ENCODE data around the gene RNLS. TPM values are rescaled to one million over a fixed set of nuclear protein-coding genes. Genes with fewer than 3 reads are reported as not detected.
"Not testable (repeated sequence)": the region's sequence is repeated elsewhere in the genome, so short reads cannot be mapped to it uniquely, and the experiment has no call there.

Gene RNLS
- total RNA-seq, 2 donors from 2014 or later: 21.7 to 31.8 TPM

DNA sequence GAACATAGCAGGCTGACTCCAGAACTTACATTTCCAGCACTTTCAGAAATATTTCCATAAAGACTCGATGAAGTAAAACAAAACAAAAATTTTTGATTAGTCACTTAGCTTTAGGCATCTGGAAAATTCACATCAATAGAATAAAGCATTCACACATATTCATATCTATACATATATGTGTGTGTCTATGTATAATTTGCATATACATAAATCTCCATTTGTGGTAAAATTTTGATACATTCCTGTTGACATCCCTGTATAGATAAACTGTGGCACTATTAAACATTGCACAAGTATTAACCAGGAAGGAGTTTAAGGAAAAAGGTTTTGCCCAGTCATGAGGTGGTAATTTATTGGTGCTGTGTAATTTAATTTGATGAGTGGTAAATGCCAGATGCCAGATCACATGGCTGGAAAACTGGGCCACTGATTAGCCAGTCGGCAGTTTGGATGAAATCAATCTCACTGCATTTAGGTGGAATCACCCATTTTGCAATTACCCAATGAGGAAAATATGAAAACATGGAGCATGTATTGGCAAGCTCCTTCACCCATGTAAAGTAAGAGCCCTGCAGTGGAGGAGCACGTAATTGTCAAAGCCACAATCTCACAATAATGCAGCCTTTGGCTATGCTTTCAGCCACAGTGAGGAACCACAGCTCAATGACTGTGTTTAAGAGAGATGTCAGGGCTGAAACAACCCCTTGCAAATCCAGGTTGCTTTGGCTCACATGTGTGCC is 294.6 kb downstream of the RNLS start:
- no peak overlapping the region for H3K4me3 ChIP-seq
- H3K27me3 ChIP-seq (replicated peaks; ENCODE audit: insufficient read depth): no peaks in the 10 kb centered on the region
- H3K9me3 ChIP-seq: no peaks in the 10 kb centered on the region
- H3K4me1 ChIP-seq (replicated peaks): no peaks in the 10 kb centered on the region
- H3K36me3 ChIP-seq: no peaks in the 10 kb centered on the region
- H3K27ac ChIP-seq: no peak overlapping the region
- no peak for DNase-seq (ENCODE audit: low spot score)
- TF ChIP-seq POLR2AphosphoS5 (IDR thresholded peaks at IDR 0.05) (no peak), POLR2A (IDR thresholded peaks at IDR 0.05) (no peak)
- TF ChIP-seq, protein P1, sequence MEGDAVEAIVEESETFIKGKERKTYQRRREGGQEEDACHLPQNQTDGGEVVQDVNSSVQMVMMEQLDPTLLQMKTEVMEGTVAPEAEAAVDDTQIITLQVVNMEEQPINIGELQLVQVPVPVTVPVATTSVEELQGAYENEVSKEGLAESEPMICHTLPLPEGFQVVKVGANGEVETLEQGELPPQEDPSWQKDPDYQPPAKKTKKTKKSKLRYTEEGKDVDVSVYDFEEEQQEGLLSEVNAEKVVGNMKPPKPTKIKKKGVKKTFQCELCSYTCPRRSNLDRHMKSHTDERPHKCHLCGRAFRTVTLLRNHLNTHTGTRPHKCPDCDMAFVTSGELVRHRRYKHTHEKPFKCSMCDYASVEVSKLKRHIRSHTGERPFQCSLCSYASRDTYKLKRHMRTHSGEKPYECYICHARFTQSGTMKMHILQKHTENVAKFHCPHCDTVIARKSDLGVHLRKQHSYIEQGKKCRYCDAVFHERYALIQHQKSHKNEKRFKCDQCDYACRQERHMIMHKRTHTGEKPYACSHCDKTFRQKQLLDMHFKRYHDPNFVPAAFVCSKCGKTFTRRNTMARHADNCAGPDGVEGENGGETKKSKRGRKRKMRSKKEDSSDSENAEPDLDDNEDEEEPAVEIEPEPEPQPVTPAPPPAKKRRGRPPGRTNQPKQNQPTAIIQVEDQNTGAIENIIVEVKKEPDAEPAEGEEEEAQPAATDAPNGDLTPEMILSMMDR (IDR thresholded peaks at IDR 0.05): no peak
- WGBS: 92% methylated on average over 3 of the region's 3 CpGs
- intact Hi-C loops (cut with DNase I): no loop called here

DNA sequence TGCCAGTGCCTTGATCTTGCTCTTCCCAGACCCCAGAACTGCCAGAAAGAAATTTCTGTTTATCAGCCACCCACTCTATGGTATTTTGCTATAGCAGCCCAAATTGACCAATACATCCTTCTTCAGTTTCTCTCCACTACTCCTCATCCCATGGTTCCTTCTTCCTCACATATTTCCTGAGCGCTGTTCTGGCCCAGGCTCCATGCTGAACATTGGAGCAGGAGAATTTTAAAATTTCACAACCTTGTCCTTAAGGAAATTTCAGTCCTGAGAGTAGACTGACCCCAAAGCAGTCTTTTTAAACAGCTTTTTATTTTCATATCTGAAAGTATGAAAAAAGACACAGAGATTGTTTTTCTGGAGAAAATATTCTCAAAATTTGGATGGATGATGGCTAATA is 297.1 kb downstream of the RNLS start:
- TF ChIP-seq, protein P1 (IDR thresholded peaks at IDR 0.05): no peak
- TF ChIP-seq POLR2A (IDR thresholded peaks at IDR 0.05): no peak
- no peak for TF ChIP-seq POLR2AphosphoS5 (IDR thresholded peaks at IDR 0.05)
- no peak overlapping the region for H3K4me3 ChIP-seq
- no peaks in the 10 kb centered on the region for H3K27me3 ChIP-seq (replicated peaks; ENCODE audit: insufficient read depth)
- H3K27ac ChIP-seq: no peak overlapping the region
- intact Hi-C loops (cut with DNase I): no loop called here
- no peak for DNase-seq (ENCODE audit: low spot score)
- WGBS: 89% methylated on average over 1 of the region's 1 CpG
- no peaks in the 10 kb centered on the region for H3K36me3 ChIP-seq
- H3K9me3 ChIP-seq: no peaks in the 10 kb centered on the region
- no peaks in the 10 kb centered on the region for H3K4me1 ChIP-seq (replicated peaks)

DNA sequence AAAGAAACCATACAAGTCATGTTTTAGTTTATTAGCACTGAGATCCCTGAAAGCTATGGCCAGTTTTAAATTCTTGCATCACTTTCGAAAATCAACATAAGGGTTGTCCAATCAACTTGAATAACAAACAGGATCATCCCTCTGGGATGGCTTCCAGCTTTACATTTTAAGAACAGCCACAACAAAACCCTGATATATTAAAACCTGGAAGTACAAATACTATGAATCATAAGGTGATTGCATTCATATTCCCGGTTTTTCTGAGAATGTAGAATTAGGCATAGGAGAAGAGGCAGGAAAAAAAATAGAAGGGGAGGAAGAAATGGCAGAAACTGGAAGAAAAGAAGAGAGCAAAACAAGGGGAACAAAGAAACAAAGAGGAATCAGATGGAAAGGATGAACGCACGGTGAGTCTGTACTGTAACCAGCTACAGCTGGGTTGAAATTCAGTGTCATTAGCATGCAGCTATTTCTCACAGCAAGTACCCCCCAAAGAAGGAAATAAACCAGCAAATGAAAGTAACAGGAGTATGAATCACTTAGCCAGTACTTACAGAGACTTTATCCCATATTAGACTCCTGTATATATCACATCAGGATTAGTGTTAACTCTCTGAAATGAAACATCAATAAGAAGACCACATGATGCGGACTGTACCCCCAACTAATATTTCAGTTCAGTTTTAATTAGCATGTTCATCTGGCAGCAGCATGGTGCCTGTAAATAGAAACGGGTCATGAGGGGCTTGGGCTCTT is 301.3 kb downstream of the RNLS start:
- H3K27me3 ChIP-seq (replicated peaks; ENCODE audit: insufficient read depth): no peaks in the 10 kb centered on the region
- no peaks in the 10 kb centered on the region for H3K9me3 ChIP-seq
- 62% methylated on average over 6 of the region's 6 CpGs for WGBS
- DNase-seq (ENCODE audit: low spot score): no peak
- H3K4me1 ChIP-seq (replicated peaks): no peaks in the 10 kb centered on the region
- no peak overlapping the region for H3K4me3 ChIP-seq
- H3K36me3 ChIP-seq: no peaks in the 10 kb centered on the region
- intact Hi-C loops (cut with DNase I): no loop called here
- no peak for TF ChIP-seq POLR2A (IDR thresholded peaks at IDR 0.05)
- no peak overlapping the region for H3K27ac ChIP-seq

DNA sequence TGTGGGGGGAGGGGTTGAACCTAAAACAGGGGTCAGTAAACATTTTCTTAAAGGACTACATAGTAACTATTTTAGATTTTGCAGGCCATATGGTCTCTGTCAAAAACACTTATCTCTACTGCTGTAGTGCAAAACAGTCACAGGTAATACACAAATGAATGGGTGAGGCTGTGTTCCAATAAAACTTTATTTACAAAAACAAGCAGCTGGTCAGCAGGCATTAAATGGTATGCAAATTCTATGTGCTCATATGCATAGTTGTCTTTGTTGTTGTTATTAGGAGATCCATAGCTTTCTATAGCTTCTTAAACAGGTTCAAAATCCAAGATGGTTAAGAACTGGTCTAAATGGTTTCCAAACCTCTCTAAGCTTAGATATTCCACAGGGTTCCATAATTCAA is 302.6 kb downstream of the RNLS start:
- Histone ChIP-seq H3K4me1 (replicated peaks) (no peaks in the 10 kb centered on the region), H3K4me3 (no peak overlapping the region), H3K36me3 (no peaks in the 10 kb centered on the region), H3K27me3 (replicated peaks; ENCODE audit: insufficient read depth) (no peaks in the 10 kb centered on the region), H3K9me3 (no peaks in the 10 kb centered on the region), H3K27ac (no peak overlapping the region)
- no peak for DNase-seq (ENCODE audit: low spot score)
- TF ChIP-seq POLR2AphosphoS5 (IDR thresholded peaks at IDR 0.05): no peak
- TF ChIP-seq POLR2A (IDR thresholded peaks at IDR 0.05): no peak
- TF ChIP-seq, protein P1 (IDR thresholded peaks at IDR 0.05): no peak
- intact Hi-C loops (cut with DNase I): no loop called here

DNA sequence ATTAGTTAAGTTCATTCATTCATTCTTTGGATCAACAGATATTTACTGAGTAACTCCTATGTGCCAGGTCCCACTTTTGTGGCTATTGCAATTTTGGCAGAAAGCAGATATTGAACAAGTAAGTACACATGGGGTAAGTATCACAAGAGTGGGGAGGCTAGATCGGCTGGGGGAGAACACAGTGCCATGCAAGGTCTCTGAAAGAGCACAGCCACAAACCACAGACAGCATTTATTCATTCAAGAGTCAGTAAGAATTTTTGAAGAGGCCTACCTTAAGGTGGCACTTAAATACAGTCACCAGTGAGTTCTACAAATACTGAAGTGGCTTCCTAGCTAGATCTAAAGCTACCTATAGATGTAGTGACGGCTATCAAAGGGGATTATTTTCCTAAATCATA is 304.2 kb downstream of the RNLS start:
- H3K4me3 ChIP-seq: no peak overlapping the region
- 89% methylated on average over 2 of the region's 2 CpGs for WGBS
- no peaks in the 10 kb centered on the region for H3K4me1 ChIP-seq (replicated peaks)
- H3K27ac ChIP-seq: no peak overlapping the region
- no peaks in the 10 kb centered on the region for H3K36me3 ChIP-seq
- DNase-seq (ENCODE audit: low spot score): no peak
- no peaks in the 10 kb centered on the region for H3K9me3 ChIP-seq
- TF ChIP-seq POLR2AphosphoS5 (IDR thresholded peaks at IDR 0.05) (no peak), POLR2A (IDR thresholded peaks at IDR 0.05) (no peak)
- TF ChIP-seq, protein P1 (IDR thresholded peaks at IDR 0.05): no peak
- intact Hi-C loops (cut with DNase I): no loop called here
- H3K27me3 ChIP-seq (replicated peaks; ENCODE audit: insufficient read depth): no peaks in the 10 kb centered on the region

DNA sequence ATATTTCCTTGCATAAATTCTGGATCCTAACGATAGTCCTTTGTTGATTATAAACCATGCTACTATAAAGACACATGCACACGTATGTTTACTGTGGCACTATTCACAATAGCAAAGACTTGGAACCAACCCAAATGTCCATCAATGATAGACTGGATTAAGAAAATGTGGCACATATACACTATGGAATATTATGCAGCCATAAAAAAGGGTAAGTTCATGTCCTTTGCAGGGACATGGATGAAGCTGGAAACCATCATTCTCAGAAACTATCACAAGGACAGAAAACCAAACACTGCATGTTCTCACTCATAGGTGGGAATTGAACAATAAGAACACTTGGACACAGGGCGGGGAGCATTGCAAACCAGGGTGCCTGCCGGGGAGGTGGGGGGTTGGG is 306.2 kb downstream of the RNLS start:
- H3K4me3 ChIP-seq; H3K27ac ChIP-seq; H3K9me3 ChIP-seq; intact Hi-C loops (cut with DNase I); H3K36me3 ChIP-seq; H3K27me3 ChIP-seq (replicated peaks; ENCODE audit: insufficient read depth); H3K4me1 ChIP-seq (replicated peaks); DNase-seq (ENCODE audit: low spot score): not testable (repeated sequence)
- 98% methylated on average over 4 of the region's 4 CpGs for WGBS
